Activated CD8-positive, alpha-beta memory T cell treated with anti-CD3 and anti-CD28 coated beads, Interleukin-2, amount 50 U/mL, for 24 hours (primary cell): ENCODE results near the gene SESN1.
"Not testable (repeated sequence)": the region's sequence is repeated elsewhere in the genome, so short reads cannot be mapped to it uniquely, and the experiment has no call there.

Experiments used
- DNase-seq: peaks from one replicate; pipeline ENCODE4 v3.0.0-alpha.2; 2020; ENCODE audit errors: extremely low read depth

The SESN1 gene

GRCh38 chr6:109095036-109095834 is 589 bp upstream of the SESN1 start, which contains the start of gene CEP57L1:
TSS of gene CEP57L1 (plus strand) at chr6:109095507. CDS start at chr6:109145222, 49,715 bp downstream.
- DNase-seq, result peak; percentile 86

GRCh38 chr6:109093732-109094415 is 772 bp downstream of the SESN1 start:
- no peak for DNase-seq

DNA sequence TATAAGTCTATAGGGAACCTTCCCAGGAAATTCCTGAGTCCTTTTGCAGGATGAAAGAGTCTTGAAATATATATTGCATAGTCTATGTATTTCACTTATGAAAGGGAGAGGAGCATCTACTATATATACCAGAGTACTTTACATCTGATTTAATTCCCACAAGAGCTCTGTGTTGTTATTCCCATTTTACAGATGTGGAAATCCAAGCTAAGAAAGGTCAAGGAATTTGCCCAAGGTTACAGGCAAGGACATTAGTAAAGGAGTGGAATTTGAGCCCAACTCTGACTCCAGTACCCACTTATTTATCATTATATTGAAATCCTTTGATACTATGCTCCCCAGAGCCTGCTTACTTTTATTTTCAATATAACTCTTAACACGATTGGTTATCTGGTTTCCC is 2.6 kb downstream of the SESN1 start:
- DNase-seq, result no peak

DNA sequence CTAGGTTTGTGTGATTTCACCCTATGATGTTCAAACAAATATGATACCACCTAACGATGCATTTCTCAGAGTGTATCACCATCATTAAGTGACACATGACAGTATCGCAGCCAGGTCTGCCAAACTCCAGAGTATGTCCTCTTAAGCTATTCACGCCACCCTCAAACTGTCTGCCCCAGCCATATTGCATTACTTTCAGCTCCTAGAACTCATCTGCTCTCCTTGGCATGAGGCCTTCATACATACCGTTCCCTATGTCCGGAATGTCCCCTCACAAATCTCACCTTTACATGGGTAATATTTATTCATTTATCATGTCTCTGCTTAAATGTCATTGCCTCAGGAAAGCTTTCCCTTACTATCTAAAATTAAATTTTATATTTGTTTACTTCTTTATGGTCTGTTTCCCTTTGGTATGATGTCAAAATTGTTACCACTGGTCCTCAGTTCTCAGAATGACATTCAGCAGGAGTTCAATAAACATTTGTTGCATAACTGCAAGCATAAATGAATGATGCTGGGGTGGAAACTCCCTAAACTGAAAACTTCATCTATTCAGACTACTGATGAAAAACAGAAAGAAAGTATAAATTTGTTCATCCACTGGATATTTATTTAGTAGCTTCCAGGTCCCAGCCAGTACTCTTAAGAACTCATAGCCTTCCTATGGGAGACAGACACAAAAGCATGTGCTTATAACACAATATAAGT is 3.2 kb downstream of the SESN1 start:
- DNase-seq, result no peak

DNA sequence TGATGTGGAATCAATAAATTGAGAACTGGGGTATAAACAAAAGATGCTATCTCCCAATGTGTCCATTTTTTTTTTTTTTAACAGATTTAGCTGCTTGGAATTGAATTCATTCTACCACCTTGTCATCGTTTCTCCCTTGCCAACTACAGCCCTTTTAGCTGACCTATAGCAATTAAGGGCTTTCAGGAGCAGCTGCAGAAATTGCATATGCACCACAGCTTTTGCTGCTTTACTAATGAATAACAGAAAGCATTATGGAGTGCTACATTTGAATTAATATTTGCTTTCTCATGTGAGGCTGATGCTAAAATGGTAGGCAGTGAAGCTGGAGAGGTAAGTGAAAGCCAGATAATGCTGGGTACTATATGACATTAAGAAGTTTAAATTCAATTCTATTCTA is 5.7 kb downstream of the SESN1 start:
- DNase-seq, result no peak

DNA sequence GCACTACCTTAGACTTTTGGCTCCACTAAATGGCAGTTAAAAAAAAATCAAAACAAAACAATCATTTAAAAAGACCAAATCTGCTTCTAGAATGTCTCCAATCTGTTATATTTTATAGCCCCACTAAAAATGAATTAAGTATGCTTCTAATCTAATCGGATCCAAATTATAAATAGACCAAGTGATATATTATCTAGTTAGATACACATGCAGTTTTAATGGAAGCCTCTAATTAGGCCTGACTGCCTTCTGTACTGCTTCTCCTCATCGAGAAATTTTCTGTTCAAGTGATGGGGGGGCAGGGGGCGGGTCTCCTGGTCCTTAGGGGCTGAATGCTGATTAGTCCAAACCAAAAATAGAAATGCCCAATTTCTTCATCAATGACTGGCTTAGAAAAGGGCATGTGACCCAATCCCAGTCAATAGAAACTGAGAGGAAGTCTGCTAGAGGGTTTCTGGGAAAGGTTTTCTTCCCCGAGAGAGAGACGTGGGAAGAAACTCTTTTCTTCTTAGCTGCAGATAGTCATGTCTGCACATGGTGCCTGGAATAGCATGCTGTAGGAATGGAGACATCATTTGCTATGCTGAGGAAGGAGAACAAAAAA is 6.9 kb downstream of the SESN1 start:
- no peak for DNase-seq

- DNase-seq, result not testable (repeated sequence)
Measured at GRCh38 chr6:109084146-109084545, 10.5 kb downstream of the SESN1 start.

DNA sequence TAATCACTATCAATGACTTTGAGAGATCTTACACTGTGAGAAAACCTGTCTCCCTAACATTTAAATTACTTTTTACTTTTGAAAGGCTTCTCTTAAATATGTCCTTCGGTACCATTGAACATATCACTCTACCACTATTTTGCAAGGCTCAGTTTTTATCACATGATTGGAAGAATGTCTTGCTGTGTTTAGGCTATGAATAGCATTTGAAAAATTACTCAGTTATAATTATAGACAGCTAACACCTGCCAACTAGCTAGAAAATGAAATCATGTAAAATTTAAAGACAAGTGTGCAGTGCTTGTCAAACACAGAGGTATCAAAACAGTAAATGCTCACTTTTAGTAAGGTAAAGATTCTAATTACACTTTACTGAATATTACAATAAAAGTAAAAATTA is 11.0 kb downstream of the SESN1 start:
- no peak for DNase-seq

- DNase-seq, result no peak
Measured at GRCh38 chr6:109082188-109082577, 12.5 kb downstream of the SESN1 start.

- no peak for DNase-seq
Measured at GRCh38 chr6:109081516-109082187, 13.0 kb downstream of the SESN1 start.

GRCh38 chr6:109081026-109081425 is 13.6 kb downstream of the SESN1 start:
- DNase-seq, result no peak

DNA sequence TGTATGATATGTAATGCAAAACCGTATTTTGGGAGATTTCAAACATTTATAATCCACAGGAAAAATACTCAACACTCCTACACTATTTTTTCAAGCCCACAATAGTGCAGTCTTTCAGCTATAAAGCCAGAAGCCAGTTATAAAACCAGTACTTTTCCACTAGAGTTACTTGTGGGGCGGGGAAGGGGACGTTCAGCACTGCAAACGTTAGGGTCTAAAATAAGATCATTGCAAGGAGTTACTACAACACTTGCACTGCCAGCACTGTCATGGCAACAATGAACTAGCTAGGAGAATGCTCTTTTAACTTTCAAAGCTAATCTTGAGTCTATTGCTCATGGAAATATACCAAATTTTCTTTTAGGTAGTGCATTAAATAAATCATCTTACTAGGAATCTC is 14.7 kb downstream of the SESN1 start:
- no peak for DNase-seq

DNA sequence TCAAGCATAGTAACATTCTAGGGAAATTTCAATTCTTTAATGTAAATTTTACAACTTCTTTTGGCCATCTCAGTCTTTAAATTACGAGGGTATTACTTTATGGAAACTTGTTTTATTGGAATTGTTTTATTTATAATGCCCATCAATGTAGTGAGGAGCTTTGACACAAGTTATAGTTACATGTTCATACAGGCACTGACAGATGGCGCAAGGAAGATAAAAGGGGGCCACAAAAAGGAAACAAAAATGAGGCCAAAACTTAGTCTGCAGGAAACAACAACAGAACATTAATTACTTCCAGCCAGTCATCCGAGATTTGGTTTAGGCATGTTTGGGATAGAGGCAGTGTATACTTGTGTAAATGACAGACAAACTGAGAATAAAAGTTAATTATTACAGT is 18.3 kb downstream of the SESN1 start:
- no peak for DNase-seq

DNA sequence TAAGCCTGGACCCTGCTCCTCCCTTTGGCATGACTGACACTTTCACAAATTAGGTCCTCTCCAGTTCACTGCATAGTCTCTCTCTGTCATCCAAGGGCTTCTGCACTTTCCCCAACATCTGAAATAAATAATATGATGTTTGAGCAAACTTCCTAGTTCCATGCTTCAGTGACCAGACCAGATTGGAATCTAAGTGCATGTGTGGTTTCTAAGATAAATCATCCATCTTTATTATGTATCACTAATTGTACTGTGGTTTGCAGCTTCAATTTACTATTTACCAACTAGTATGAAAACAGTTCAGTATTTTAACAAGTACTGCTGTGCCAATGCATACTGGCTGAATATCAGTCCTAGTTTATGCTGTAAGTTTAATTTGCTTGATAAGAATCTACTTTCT is 18.7 kb downstream of the SESN1 start:
- DNase-seq, result no peak

GRCh38 chr6:109074133-109074415 is 20.6 kb downstream of the SESN1 start:
- no peak for DNase-seq

DNA sequence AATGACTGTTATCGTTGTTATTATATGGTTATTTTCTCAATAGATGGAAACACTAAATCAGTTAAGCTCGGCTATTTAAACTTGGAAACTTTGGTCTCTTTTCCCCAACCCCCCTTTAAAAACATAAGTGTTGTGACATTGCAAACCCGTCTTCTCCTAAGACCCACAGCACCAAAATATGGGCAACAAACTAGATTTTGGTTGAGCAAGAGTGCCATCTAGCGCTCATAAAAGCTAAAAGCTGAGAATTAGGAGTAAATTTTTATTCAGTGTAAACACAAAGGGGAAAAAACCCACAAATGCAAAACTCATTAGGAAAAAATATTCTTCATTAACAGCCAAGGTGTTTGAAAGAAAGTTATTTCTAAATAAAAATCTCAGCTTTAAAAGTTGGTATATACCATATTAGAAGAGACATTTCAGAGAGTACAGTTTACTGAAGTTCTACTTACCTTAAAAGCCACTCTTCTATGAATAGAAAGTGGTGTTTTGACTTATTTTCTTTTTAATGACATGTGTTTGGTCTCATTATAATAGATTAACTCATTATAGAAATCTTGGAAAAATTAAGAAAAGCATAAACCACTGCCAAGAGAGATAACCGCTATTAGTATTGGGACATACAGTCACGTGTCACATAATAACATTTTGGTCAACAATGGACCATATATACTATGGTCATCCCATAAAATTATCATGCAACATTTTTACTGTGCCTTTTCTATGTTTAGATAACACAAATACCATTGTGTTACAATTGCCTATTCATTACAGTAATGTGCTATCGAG is 21.1 kb downstream of the SESN1 start:
- DNase-seq, result no peak

DNA sequence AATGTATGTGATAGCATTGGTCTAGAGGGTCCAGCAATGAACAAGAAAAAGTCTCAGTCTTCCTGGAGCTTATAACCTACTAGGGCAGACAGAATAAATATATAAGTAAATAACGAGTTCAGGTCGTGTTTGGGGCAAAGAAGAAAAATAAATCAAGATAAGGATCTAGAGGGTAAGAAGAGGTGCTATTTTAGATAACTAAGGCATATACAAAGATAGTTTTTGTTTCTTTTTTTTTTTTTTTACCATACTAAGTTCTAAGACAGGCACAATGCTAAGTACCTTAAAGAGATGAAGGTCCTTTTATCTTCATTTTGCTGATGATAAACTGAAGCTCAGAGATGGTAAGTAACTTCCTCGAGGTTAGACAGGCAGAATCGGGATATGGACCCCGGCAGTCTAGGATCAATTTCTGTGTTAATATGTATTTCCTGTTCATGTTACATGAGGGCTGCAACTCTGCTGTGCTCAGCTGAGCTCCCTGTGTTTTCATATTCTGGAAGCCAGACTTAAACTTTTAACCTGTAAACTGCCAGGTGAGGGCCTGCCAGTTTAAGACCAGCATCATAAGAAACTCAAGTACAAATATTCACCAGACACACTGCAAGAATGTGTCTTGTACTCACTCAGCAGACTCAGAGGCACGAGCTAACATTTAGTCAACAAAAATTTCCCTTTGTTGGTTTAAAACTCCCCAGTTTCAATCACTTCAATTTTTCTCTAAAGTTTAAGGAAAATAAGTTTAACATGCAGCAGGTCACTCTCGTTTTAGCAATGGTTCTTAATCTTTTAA is 23.3 kb downstream of the SESN1 start:
- DNase-seq, result no peak

DNA sequence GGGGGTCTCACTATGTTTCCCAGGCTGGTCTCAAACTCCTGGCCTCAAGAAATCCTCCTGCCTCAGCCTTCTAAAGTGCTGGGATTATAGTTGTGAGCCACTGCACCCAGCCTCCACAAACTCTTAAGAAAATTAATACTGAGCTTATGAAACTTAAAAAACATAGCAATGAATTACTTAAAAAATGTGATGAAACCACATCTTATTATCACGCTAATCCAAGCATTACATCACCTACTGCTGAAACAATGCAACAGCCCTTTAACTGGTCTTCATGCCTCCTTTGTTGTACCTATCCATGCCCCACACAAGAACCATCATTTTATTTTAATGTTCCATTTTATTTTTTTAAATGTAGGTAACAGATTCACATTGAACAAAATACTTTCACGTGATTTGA is 24.9 kb downstream of the SESN1 start:
- DNase-seq, result no peak

DNA sequence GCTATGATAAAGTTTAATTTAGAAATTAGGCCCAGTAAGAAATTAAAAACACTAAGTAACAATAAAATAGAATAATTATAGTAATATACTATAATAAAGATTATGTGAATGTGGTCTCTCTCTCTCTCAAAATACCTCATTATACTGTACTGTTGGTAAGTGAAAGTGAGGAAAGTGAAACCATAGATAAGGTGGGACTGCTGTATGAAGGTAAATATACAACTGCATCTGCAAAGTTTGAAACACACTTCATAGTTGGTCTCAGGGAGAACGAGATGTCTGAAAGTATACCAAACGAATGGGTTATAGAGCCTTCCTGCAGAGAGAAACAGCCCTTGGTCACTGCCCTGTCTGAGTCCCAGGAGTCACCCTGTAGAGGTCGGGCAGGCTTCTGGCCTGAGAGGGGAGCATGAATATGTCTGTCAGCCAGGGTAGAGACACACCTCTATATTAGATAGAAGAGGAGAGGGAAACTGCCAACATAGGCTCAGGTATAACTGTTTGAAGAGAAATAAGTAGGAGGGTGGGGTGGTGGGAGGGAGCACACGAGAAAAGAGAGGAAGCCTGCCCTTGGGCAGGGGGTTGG is 31.8 kb downstream of the SESN1 start:
- DNase-seq, result no peak

- DNase-seq, result no peak
Measured at GRCh38 chr6:109062216-109062615, 32.4 kb downstream of the SESN1 start.
